ENCODE results near the gene AGBL4. TPM values are rescaled to one million over a fixed set of nuclear protein-coding genes. Genes with fewer than 3 reads are reported as not detected.

Gene AGBL4
- total RNA-seq, 2 experiments from 2014 or later, result not detected

DNA sequence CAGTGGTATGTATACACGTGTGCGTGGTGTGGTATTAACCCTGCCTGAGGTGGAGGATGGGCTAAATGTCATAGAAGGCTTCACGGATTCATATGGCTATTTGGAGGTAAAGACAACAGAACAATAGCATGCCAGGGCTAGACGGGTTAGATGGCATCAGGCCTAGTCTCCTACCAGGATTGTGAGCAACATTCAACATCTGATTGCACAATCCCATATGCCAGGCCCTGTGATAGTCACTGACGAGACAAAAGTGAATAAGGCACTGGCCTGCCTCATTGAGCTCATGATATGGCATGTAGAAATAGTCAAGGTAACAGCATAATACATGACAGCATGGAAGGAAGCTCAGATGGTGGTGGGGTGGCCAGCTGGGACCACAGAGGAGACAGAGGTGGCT, 1079.9 kb downstream of the AGBL4 start:
- Mint-ChIP-seq H3K4me3 (no peak overlapping the region), H3K27me3 (no peaks in the 10 kb centered on the region), H3K27ac (no peak overlapping the region), H3K4me1 (no peaks in the 10 kb centered on the region), H3K9me3 (ENCODE audit: low read depth) (no peaks in the 10 kb centered on the region), H3K36me3 (ENCODE audit: low read depth) (no peaks in the 10 kb centered on the region)
- POLR2A ChIA-PET, result no interaction called here
- ATAC-seq (no peak), DNase-seq (no peak)
- intact Hi-C loops (cut with DNase I, micrococcal nuclease), result no loop called here
- CTCF ChIA-PET, result no interaction called here

DNA sequence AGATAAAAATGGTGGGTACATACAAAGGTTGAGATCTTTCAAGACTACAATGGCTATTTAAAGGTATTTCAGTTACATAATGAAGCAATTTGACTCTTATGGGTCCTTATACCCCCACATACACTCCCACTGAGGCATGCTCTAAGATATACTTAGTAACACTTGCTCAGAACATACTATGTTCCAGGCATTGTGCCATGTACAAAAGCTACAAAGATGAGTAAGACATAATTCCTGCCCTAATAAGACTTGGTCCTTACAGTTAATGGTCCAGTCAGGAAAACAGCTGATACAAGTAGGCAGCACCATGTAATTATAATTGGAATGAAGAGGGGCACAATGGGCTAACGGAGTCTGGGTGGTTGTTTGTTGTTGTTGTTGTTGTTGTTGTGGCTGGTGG, 1080.4 kb downstream of the AGBL4 start:
- DNase-seq, result no peak
- Mint-ChIP-seq H3K9me3 (ENCODE audit: low read depth) (no peaks in the 10 kb centered on the region), H3K27me3 (no peaks in the 10 kb centered on the region), H3K36me3 (ENCODE audit: low read depth) (no peaks in the 10 kb centered on the region), H3K4me3 (no peak overlapping the region), H3K27ac (no peak overlapping the region), H3K4me1 (no peaks in the 10 kb centered on the region)
- intact Hi-C loops (cut with DNase I, micrococcal nuclease), result no loop called here
- ChIA-PET CTCF (no interaction called here), POLR2A (no interaction called here)
- ATAC-seq, result no peak

DNA sequence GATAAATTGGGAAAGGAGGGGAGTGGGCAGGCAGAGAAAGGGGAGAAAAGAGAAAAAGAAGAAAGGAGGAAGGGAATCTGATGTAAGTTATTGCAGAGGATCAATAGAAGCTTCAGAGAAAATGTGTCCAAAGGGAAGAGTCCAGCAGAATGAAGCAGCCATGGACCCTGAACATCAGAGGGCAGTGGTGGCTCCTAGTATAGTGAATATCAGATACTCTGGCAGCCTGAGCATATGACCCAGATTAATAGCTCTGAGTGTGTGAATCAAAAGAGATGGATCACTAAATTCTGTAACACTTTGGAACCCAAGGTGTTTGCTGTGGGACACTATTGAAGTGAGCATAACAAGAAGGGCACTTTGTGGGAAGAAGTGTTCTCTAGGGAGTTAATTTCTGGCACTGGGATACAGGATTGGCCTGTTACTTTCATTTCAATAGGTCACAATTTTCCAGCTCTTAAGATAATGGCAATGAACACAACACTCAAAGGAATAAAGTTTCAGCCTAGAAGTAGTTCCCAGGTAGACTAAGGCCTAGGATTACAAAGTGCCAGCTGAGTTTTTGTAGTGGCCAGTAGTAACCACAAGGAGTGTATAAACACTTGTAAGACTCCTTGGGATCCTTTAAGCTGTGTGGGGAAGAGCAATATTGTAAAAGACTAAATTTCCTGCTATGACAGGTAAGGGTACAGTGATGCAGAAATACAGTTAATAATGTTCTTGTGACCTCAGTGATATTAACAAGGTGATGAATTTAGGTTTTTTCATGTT, 1082.6 kb downstream of the AGBL4 start:
- Mint-ChIP-seq H3K9me3 (ENCODE audit: low read depth) (no peaks in the 10 kb centered on the region), H3K4me1 (no peaks in the 10 kb centered on the region), H3K4me3 (no peak overlapping the region), H3K27me3 (no peaks in the 10 kb centered on the region), H3K36me3 (ENCODE audit: low read depth) (no peaks in the 10 kb centered on the region), H3K27ac (no peak overlapping the region)
- ChIA-PET CTCF (interaction anchor here (0.6 to 1.0 kb wide), 2 partner anchors 26 to 103 kb away, joined by 3 to 4 read pairs; no protein-coding TSS in a partner anchor), POLR2A (no interaction called here)
- DNase-seq (no peak), ATAC-seq (no peak)
- intact Hi-C loops (cut with DNase I, micrococcal nuclease), result no loop called here

DNA sequence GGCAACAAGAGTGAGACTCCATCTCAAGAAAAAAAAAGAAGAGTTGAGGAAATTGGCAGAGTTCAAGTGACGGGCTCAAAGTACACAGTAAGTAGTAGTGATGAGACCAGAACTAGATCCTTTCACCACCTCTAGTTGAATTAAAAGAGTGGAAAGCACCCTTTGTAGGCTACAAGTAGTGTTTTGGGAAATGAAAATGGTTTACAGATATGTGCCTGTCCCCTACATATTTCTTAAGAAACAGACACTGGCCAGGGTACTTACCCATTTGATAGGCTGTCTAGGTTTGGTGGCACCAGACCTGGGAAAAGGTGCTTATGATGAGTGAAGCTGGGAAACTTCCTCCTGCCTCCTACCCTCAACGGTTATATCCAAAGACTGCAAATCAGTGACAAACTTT, 1083.4 kb downstream of the AGBL4 start:
- Mint-ChIP-seq H3K4me1 (no peaks in the 10 kb centered on the region), H3K36me3 (ENCODE audit: low read depth) (no peaks in the 10 kb centered on the region), H3K4me3 (no peak overlapping the region), H3K27me3 (no peaks in the 10 kb centered on the region), H3K9me3 (ENCODE audit: low read depth) (no peaks in the 10 kb centered on the region), H3K27ac (no peak overlapping the region)
- DNase-seq, result no peak
- intact Hi-C loops (cut with DNase I, micrococcal nuclease), result no loop called here
- ChIA-PET POLR2A (no interaction called here), CTCF (interaction anchor here (0.6 to 1.0 kb wide), 2 partner anchors 26 to 102 kb away, joined by 3 to 4 read pairs; no protein-coding TSS in a partner anchor)
- ATAC-seq, result no peak

DNA sequence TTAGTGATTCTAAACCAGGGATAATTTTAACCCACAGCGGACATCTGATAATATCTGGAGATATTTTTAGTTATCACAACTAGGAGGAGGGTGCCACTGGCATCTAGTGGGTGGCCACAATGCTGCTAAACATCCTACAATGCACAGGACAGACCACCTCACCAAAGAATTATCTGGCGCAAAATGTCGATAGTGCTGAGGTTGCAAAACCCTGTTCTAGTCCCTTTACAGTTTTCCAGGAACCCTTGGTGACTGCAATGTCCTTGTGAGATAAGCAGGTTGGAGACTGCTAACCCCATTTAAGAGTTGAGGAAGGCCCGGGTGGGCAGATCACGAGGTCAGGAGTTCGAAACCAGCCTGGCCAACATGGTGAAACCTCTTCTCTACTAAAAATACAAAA, 1083.9 kb downstream of the AGBL4 start:
- Mint-ChIP-seq H3K27ac (no peak overlapping the region), H3K4me3 (no peak overlapping the region), H3K36me3 (ENCODE audit: low read depth) (no peaks in the 10 kb centered on the region), H3K27me3 (no peaks in the 10 kb centered on the region), H3K4me1 (no peaks in the 10 kb centered on the region), H3K9me3 (ENCODE audit: low read depth) (no peaks in the 10 kb centered on the region)
- no peak for DNase-seq
- ATAC-seq, result no peak
- intact Hi-C loops (cut with DNase I, micrococcal nuclease), result no loop called here
- CTCF ChIA-PET, result no interaction called here
- POLR2A ChIA-PET, result no interaction called here

DNA sequence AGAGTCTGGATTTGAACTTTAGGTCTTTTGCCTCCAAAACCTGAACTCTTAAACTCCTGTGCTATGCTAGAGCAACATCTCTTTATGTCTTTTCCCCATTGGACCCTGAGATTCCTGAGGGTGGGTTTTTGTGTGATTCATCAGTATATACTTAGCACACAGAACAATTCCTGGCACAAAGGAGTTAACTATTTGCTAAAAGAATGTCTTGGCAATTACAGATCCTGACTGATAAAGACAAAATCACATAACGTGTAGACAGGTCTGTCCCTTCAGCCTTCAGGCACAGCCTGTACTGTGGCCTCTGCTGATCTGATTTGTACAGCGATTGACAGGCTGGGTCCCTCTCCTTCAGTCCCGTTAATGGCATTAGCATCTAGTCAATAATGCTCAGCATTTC, 1084.7 kb downstream of the AGBL4 start:
- H3K27me3 Mint-ChIP-seq, result no peaks in the 10 kb centered on the region
- intact Hi-C loops (cut with DNase I, micrococcal nuclease), result no loop called here
- no peaks in the 10 kb centered on the region for H3K4me1 Mint-ChIP-seq
- ChIA-PET CTCF (no interaction called here), POLR2A (no interaction called here)
- H3K9me3 Mint-ChIP-seq (ENCODE audit: low read depth), result no peaks in the 10 kb centered on the region
- H3K36me3 Mint-ChIP-seq (ENCODE audit: low read depth), result no peaks in the 10 kb centered on the region
- DNase-seq (no peak), ATAC-seq (no peak)
- no peak overlapping the region for H3K4me3 Mint-ChIP-seq
- H3K27ac Mint-ChIP-seq, result no peak overlapping the region

DNA sequence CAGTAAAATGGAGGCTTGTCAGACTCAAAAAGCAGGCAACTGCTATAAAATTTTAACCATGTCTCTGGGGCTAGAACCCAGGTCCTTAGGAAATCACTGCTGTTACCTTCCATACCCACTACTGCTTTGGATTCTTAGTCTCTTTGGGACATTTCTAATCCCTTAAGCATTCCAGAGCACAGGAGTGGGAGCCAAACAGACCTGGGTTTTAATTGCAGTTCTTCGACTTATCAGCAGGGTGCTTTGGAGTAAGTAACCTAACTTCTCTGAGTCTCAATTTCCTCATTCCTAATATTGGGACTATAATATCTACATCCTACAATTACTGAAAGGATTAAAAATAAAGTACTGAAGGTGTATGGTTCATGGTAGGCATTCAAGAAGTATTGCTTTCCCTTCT, 1086.0 kb downstream of the AGBL4 start:
- no peaks in the 10 kb centered on the region for H3K4me1 Mint-ChIP-seq
- POLR2A ChIA-PET, result no interaction called here
- no peak overlapping the region for H3K4me3 Mint-ChIP-seq
- no peaks in the 10 kb centered on the region for H3K9me3 Mint-ChIP-seq (ENCODE audit: low read depth)
- H3K27me3 Mint-ChIP-seq, result no peaks in the 10 kb centered on the region
- CTCF ChIA-PET, result no interaction called here
- H3K36me3 Mint-ChIP-seq (ENCODE audit: low read depth), result no peaks in the 10 kb centered on the region
- ATAC-seq (no peak), DNase-seq (no peak)
- intact Hi-C loops (cut with DNase I, micrococcal nuclease), result no loop called here
- H3K27ac Mint-ChIP-seq, result no peak overlapping the region

DNA sequence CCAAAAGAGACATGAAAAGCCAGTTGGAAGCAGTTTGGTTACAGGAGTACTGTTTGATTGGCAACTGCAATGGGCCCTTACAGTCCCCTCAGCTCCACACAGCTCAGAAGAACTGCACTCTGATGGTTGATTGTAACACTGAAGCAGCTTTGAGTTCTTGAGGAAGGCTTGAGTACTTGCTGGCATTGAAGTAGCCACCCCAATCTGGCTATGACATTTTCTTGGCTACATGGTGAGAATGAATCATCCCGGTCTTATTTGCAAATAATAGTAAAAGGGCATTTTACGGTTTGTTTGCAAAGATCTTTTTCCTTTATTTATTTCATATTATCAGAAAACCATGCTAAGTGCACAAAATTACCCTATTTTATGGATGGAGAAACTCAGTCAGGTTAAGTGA, 1087.3 kb downstream of the AGBL4 start:
- Mint-ChIP-seq H3K9me3 (ENCODE audit: low read depth) (no peaks in the 10 kb centered on the region), H3K36me3 (ENCODE audit: low read depth) (no peaks in the 10 kb centered on the region), H3K27me3 (no peaks in the 10 kb centered on the region), H3K4me1 (no peaks in the 10 kb centered on the region), H3K27ac (no peak overlapping the region), H3K4me3 (no peak overlapping the region)
- ATAC-seq (no peak), DNase-seq (no peak)
- intact Hi-C loops (cut with DNase I, micrococcal nuclease), result no loop called here
- ChIA-PET CTCF (interaction anchor here (0.7 kb wide), 1 partner anchor 218 kb away, joined by 3 read pairs; no protein-coding TSS in a partner anchor), POLR2A (no interaction called here)

DNA sequence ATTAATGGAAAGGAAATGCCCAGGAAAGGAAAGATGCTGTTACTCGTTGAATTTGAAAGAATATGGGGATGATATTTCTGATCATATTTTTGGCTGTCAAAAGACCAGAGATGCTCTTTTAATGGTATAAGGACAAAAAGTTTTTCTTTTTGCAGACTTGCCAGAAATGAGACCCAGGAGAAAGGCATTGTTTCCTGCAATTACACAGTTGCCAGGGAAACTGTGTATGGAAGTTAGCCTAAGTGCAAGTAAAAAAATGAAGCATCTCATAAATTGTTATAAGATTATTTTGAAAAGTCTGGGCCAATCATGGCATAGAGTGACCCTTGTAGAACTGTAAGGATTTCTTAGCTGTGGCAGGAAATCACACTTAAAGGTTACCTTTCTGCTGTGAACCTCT, 1091.4 kb downstream of the AGBL4 start:
- H3K4me3 Mint-ChIP-seq, result no peak overlapping the region
- no peak for DNase-seq
- POLR2A ChIA-PET, result no interaction called here
- no peaks in the 10 kb centered on the region for H3K36me3 Mint-ChIP-seq (ENCODE audit: low read depth)
- H3K27ac Mint-ChIP-seq, result no peak overlapping the region
- intact Hi-C loops (cut with DNase I, micrococcal nuclease), result no loop called here
- ATAC-seq, result no peak
- H3K9me3 Mint-ChIP-seq (ENCODE audit: low read depth), result peaks cover 1% of the 10 kb centered on the region
- CTCF ChIA-PET, result no interaction called here
- no peaks in the 10 kb centered on the region for H3K27me3 Mint-ChIP-seq
- no peaks in the 10 kb centered on the region for H3K4me1 Mint-ChIP-seq

DNA sequence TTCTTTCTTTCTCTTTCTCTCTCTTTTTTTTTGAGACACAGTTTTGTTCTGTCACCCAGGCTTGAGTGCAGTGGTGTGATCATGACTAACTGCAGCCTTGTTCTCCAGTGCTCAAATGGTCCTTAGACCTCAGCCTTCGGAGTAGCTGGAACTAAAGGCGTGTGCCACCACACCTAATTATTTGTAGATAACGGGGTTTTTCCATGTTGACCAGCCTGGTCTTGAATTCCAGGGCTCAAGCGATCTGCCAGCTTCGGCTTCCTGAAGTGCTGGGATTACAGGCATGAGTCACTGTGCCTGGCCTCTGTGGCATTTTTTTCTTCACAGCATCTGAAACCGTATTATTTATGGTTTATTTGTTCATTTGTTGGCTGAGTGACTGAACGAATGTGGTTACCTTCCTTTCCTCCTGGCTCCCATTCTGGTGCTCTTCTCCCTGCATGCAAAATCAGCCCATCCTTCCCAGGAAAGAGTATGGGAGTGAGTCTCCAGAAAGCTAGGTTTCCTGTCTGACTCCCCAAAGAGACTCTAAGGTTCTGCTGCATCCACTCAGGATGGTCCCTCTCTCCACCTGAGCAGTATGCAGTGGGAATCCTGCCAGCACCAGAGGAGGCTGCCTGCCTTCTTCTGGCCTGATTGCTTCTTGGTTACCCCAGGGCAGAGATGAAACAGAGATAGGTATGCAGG, 1092.1 kb downstream of the AGBL4 start:
- ChIA-PET CTCF (interaction anchor here (0.6 kb wide), 1 partner anchor 89 kb away, joined by 4 read pairs; no protein-coding TSS in a partner anchor), POLR2A (no interaction called here)
- peaks cover 3% of the 10 kb centered on the region for H3K9me3 Mint-ChIP-seq (ENCODE audit: low read depth)
- no peak for DNase-seq
- intact Hi-C loops (cut with DNase I, micrococcal nuclease), result no loop called here
- no peaks in the 10 kb centered on the region for H3K36me3 Mint-ChIP-seq (ENCODE audit: low read depth)
- H3K4me3 Mint-ChIP-seq, result no peak overlapping the region
- H3K27ac Mint-ChIP-seq, result no peak overlapping the region
- no peak for ATAC-seq
- no peaks in the 10 kb centered on the region for H3K4me1 Mint-ChIP-seq
- peaks cover 2% of the 10 kb centered on the region for H3K27me3 Mint-ChIP-seq

DNA sequence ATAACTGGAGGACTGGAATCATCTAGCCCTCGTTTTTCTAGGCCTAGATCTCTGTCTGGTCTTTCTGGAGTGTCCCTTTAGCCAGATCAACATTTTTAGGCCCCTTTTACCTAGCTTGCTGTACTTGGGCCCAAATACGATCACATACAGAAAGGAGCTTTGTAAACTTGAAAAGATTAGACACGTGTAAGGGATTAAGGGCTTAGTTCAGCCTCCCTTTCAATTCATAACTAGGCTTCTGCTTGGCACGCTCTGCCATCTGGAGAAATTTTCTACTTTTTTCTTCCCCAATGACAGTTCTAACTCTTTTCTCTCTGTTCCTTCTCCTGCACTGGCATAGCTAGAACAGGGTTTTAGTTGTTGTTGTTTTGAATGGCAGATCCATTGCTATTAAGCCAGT, 1093.7 kb downstream of the AGBL4 start:
- H3K4me1 Mint-ChIP-seq, result no peaks in the 10 kb centered on the region
- ChIA-PET CTCF (interaction anchor here (1.7 kb wide), 1 partner anchor 9 kb away, joined by 5 read pairs; no protein-coding TSS in a partner anchor), POLR2A (interaction anchor here (0.6 kb wide), 1 partner anchor 35 kb away, joined by 3 read pairs; no protein-coding TSS in a partner anchor)
- H3K27me3 Mint-ChIP-seq, result peaks cover 2% of the 10 kb centered on the region
- peaks cover 3% of the 10 kb centered on the region for H3K9me3 Mint-ChIP-seq (ENCODE audit: low read depth)
- no peak for DNase-seq
- ATAC-seq, result no peak
- H3K27ac Mint-ChIP-seq, result no peak overlapping the region
- no peak overlapping the region for H3K4me3 Mint-ChIP-seq
- intact Hi-C loops (cut with DNase I, micrococcal nuclease), result no loop called here
- H3K36me3 Mint-ChIP-seq (ENCODE audit: low read depth), result no peaks in the 10 kb centered on the region

DNA sequence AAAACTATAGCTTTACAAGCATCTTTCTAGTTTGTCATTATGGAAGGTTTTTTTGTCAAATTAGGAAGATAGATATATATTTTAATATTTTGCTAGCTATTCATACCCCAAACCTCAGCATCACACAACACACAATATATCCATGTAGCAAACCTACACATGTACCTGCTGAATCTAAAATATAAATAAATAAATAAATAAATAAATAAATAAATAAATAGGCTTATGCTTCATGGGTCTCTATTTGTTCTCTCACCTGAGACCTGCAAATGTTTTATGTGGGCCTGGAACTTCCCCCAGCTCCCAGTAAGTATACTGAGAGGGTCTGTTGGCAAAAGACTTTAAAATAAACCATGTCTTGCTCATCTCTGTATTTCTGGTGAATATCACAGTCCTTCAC, 1099.7 kb downstream of the AGBL4 start:
- Mint-ChIP-seq H3K4me3 (no peak overlapping the region), H3K36me3 (ENCODE audit: low read depth) (no peaks in the 10 kb centered on the region), H3K27ac (no peak overlapping the region), H3K9me3 (ENCODE audit: low read depth) (peaks cover 3% of the 10 kb centered on the region), H3K4me1 (no peaks in the 10 kb centered on the region), H3K27me3 (peaks cover 2% of the 10 kb centered on the region)
- POLR2A ChIA-PET, result no interaction called here
- ATAC-seq (no peak), DNase-seq (no peak)
- intact Hi-C loops (cut with DNase I, micrococcal nuclease), result no loop called here
- CTCF ChIA-PET, result no interaction called here

All from activated CD4-positive, alpha-beta T cell treated with anti-CD3 and anti-CD28 coated beads for 36 hours (primary cell).